IMR-90 (cell line): ENCODE measurements around the gene TSPAN33. TPM values are rescaled to one million over a fixed set of nuclear protein-coding genes. Genes with fewer than 3 reads are reported as not detected.

Experiments
- ATAC-seq: fragments of 200-7000 bp; cut with Tn5 transposase; 2 replicates; pipeline ENCODE4 v1.9.1; 2020; ENCODE audit warnings: low read depth, mild to moderate bottlenecking, moderate library complexity
- BruUV-seq: library from RNA; stranded (reverse); fragments of 400-500 nt; replicated peaks from 2 replicates; lab custom pipeline; 2021; lab: Mats Ljungman, UMichigan
- CTCF ChIA-PET: fragments of 300-600 bp; formaldehyde crosslinking; extraction: SDS; loops from one replicate; lab custom pipeline; 2021; ENCODE audit warnings: antibody characterized with exemption; lab: Yijun Ruan, JAX
- POLR2A ChIA-PET: fragments of 300-600 bp; sonication (Branson Sonifier 250); formaldehyde crosslinking; loops from one replicate; lab custom pipeline; 2022; ENCODE audit warnings: antibody characterized with exemption; ENCODE audit not compliant: unreplicated experiment; lab: Charles Lee
- DNase-seq: peaks from one replicate; pipeline ENCODE4 v3.0.0; 2013
- H2AFZ ChIP-seq: replicated peaks from 2 replicates; pipeline ENCODE3; 2013; ENCODE audit warnings: low read length, mild to moderate bottlenecking; ENCODE audit not compliant: poor library complexity
- H2AK5ac ChIP-seq: 2 replicates; pipeline ENCODE4 v1.6.1; 2013; ENCODE audit warnings: low read depth, low read length, inconsistent platforms
- H2AK9ac ChIP-seq: replicated peaks from 2 replicates; pipeline ENCODE3; 2013; ENCODE audit warnings: mild to moderate bottlenecking, low read depth, low read length, moderate library complexity; ENCODE audit not compliant: poor library complexity
- H2BK120ac ChIP-seq: 2 replicates; pipeline ENCODE4 v1.6.1; 2013; ENCODE audit warnings: low read depth, low read length, inconsistent platforms
- H2BK15ac ChIP-seq: 3 replicates; pipeline ENCODE4 v1.6.1; 2013; ENCODE audit warnings: low read depth, low read length, inconsistent platforms
- H2BK20ac ChIP-seq: 2 replicates; pipeline ENCODE4 v1.6.1; 2013; ENCODE audit warnings: low read depth, mild to moderate bottlenecking, inconsistent platforms, low read length, moderate library complexity
- H2BK5ac ChIP-seq: 2 replicates; pipeline ENCODE4 v1.6.1; 2013; ENCODE audit warnings: mild to moderate bottlenecking, low read depth, low read length, inconsistent platforms; ENCODE audit not compliant: poor library complexity, severe bottlenecking
- H3K14ac ChIP-seq: replicated peaks from 2 replicates; pipeline ENCODE4 v1.6.1; 2013; ENCODE audit warnings: low read depth, low read length, inconsistent platforms
- H3K18ac ChIP-seq: 2 replicates; pipeline ENCODE4 v1.6.1; 2013; ENCODE audit warnings: low read depth, low read length, control low read depth
- H3K23ac ChIP-seq: 2 replicates; pipeline ENCODE4 v1.6.1; 2013; ENCODE audit warnings: low read depth, low read length, inconsistent platforms
- H3K27ac ChIP-seq: 2 replicates; pipeline ENCODE4 v1.5.1; 2013; ENCODE audit warnings: mild to moderate bottlenecking, control low read depth, low read length; ENCODE audit not compliant: insufficient read depth
- H3K27me3 ChIP-seq: 2 replicates; pipeline ENCODE4 v1.6.1; 2013; ENCODE audit warnings: low read length; ENCODE audit not compliant: control insufficient read depth, insufficient read depth
- H3K36me3 ChIP-seq: 2 replicates; pipeline ENCODE4 v1.6.1; 2013; ENCODE audit warnings: low read length, mixed read lengths; ENCODE audit not compliant: control insufficient read depth, insufficient read depth
- H3K4ac ChIP-seq: 2 replicates; pipeline ENCODE4 v1.6.1; 2013; ENCODE audit warnings: low read depth, low read length, inconsistent platforms
- H3K4me1 ChIP-seq: 2 replicates; pipeline ENCODE4 v1.6.1; 2013; ENCODE audit warnings: low read length, mixed read lengths; ENCODE audit not compliant: control insufficient read depth, insufficient read depth
- H3K4me2 ChIP-seq: 2 replicates; pipeline ENCODE4 v1.6.1; 2013; ENCODE audit warnings: low read depth, mild to moderate bottlenecking, control low read depth, low read length, moderate library complexity
- H3K4me3 ChIP-seq: 2 replicates; pipeline ENCODE4 v1.5.1; 2013; ENCODE audit warnings: low read depth, mild to moderate bottlenecking, control low read depth, low read length, moderate library complexity; ENCODE audit not compliant: insufficient read depth
- H3K56ac ChIP-seq: 2 replicates; pipeline ENCODE4 v1.6.1; 2013; ENCODE audit warnings: low read length, inconsistent platforms; ENCODE audit not compliant: insufficient read depth; ENCODE audit errors: extremely low read depth
- H3K79me1 ChIP-seq, 2 experiments: 2 replicates each; pipeline ENCODE4 v1.6.1; 2013; ENCODE audit warnings: low read length in 2 of 2, inconsistent platforms in 1 of 2, low read depth in 1 of 2
- H3K9ac ChIP-seq: 2 replicates; pipeline ENCODE4 v1.6.1; 2013; ENCODE audit warnings: low read depth, low read length, control low read depth
- H3K9me1 ChIP-seq: 2 replicates; pipeline ENCODE4 v1.6.1; 2013; ENCODE audit warnings: low read length, inconsistent platforms; ENCODE audit not compliant: insufficient read depth
- H3K9me3 ChIP-seq: 2 replicates; pipeline ENCODE4 v1.6.1; 2013; ENCODE audit warnings: low read length; ENCODE audit not compliant: control insufficient read depth, insufficient read depth
- H4K20me1 ChIP-seq: 2 replicates; pipeline ENCODE4 v1.6.1; 2013; ENCODE audit warnings: low read length, inconsistent platforms; ENCODE audit not compliant: insufficient read depth
- H4K5ac ChIP-seq: 2 replicates; pipeline ENCODE4 v1.6.1; 2013; ENCODE audit warnings: mild to moderate bottlenecking, low read depth, low read length, control low read depth
- H4K8ac ChIP-seq, 2 experiments: 2 replicates each; pipeline ENCODE4 v1.6.1; 2013; ENCODE audit warnings: low read depth in 2 of 2, low read length in 2 of 2, control low read depth in 1 of 2, inconsistent platforms in 1 of 2
- H4K91ac ChIP-seq: 2 replicates; pipeline ENCODE4 v1.6.1; 2013; ENCODE audit warnings: low read depth, low read length, inconsistent platforms; ENCODE audit not compliant: insufficient read depth
- BHLHE40 ChIP-seq: fragments of 150-350 bp; IDR thresholded peaks from 2 replicates; pipeline ENCODE4 v1.6.1; 2016; ENCODE audit warnings: mild to moderate bottlenecking, low read depth, low read length
- CEBPB ChIP-seq: IDR thresholded peaks from 2 replicates; pipeline ENCODE4 v1.6.1; 2012; ENCODE audit warnings: low read depth, low read length, improper control_type of control experiment
- CHD1 ChIP-seq: IDR thresholded peaks from 2 replicates; pipeline ENCODE4 v1.6.1; 2012; ENCODE audit warnings: low read depth, low read length, improper control_type of control experiment
- FOS ChIP-seq: fragments of 150-350 bp; IDR thresholded peaks from 2 replicates; pipeline ENCODE4 v1.6.1; 2016; ENCODE audit warnings: low read depth, low read length
- MAZ ChIP-seq: IDR thresholded peaks from 2 replicates; pipeline ENCODE4 v1.6.1; 2012; ENCODE audit warnings: low read depth, mild to moderate bottlenecking, low read length, improper control_type of control experiment, moderate library complexity, borderline replicate concordance
- MXI1 ChIP-seq: IDR thresholded peaks from 2 replicates; pipeline ENCODE4 v1.6.1; 2012; ENCODE audit warnings: low read depth, mild to moderate bottlenecking, low read length, moderate library complexity, borderline replicate concordance
- NFE2L2 ChIP-seq: fragments of 150-350 bp; IDR thresholded peaks from 2 replicates; pipeline ENCODE4 v1.6.1; 2016; ENCODE audit warnings: low read depth, mild to moderate bottlenecking, low read length
- POLR2A ChIP-seq: IDR thresholded peaks from 2 replicates; pipeline ENCODE4 v1.6.1; 2012; ENCODE audit warnings: mild to moderate bottlenecking, low read depth, low read length
- RAD21 ChIP-seq: IDR thresholded peaks from 2 replicates; pipeline ENCODE4 v1.6.1; 2012; ENCODE audit warnings: low read length, improper control_type of control experiment
- RFX5 ChIP-seq: IDR thresholded peaks from 2 replicates; pipeline ENCODE4 v1.8.0; 2012; ENCODE audit warnings: low read depth, mild to moderate bottlenecking, low read length, moderate library complexity
- SMC3 ChIP-seq: fragments of 150-350 bp; IDR thresholded peaks from 2 replicates; pipeline ENCODE4 v1.6.1; 2016; ENCODE audit warnings: low read depth, mild to moderate bottlenecking, antibody characterized with exemption, low read length, moderate library complexity
- WGBS, 2 experiments: methylation state at CpG; one replicate each; pipeline versions ENCODE4 v1.1.5 to v1.1.7; 2013; ENCODE audit warnings: missing lambda C conversion rate in 2 of 2; ENCODE audit not compliant: insufficient read length in 1 of 2; ENCODE audit errors: extremely low coverage in 2 of 2; 5-methylcytosine and 5-hydroxymethylcytosine counted together
- dilution Hi-C: fragments of 300-500 bp; cut with HindIII; formaldehyde crosslinking; loops from one replicate; pipeline ENCODE4 v1.14.3; 2018; ENCODE audit warnings: low sequenced_read_pairs; ENCODE audit not compliant: unreplicated experiment
- in situ Hi-C: fragments of 300-500 bp; cut with MboI; formaldehyde crosslinking; loops from 3 replicates; pipeline ENCODE4 v1.14.3; 2019; ENCODE audit warnings: low sequenced_read_pairs, inconsistent platforms, mixed read lengths
- intact Hi-C: fragments of 100-400 bp; cut with micrococcal nuclease; formaldehyde crosslinking; loops from 2 replicates; pipeline ENCODE4 v1.10.0; 2022
- polyA plus RNA-seq, 3 experiments: library from polyadenylated mRNA; depleted of rRNA; stranded (reverse); fragments of >200 nt; gene quantifications; 2 replicates each; pipeline ENCODE4 v1.2.3, GENCODE V29; 2012; ENCODE audit warnings: low replicate concordance in 1 of 3
- total RNA-seq: library from RNA; depleted of rRNA; stranded (reverse); fragments of >200 nt; gene quantifications from 2 replicates; pipeline ENCODE4 v1.2.3, GENCODE V29; 2012
- TF ChIP-seq, protein P1 (sequence below): fragments of 150-350 bp; IDR thresholded peaks from 2 replicates; pipeline ENCODE4 v1.6.1; 2016; ENCODE audit warnings: low read depth, mild to moderate bottlenecking, low read length, moderate library complexity, borderline replicate concordance
- TF ChIP-seq, protein P2 (sequence below): fragments of 150-350 bp; IDR thresholded peaks from 2 replicates; pipeline ENCODE4 v1.6.1; 2017; ENCODE audit warnings: mild to moderate bottlenecking, antibody characterized with exemption, low read length, low read depth

TSPAN33 gene
- total and polyA plus RNA-seq, 2 of the 4 experiments (the other 2 are of a cell fraction), result 0.17 to 0.36 TPM

DNA sequence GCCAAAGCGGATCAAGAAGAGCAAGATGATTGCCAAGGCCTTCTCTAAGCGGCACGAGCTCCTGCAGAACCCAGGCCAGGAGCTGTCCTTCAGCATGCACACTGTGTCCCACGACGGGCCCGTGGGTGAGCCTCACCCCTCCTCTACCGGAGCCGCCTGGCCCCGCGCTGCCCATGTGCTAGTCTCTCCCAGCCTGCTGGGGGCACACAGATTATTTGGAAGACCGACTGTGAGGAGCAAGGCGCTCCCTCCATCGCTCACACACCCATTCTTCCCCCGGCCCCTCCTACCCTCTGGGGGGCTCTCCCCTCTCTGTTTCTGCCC, 66.4 kb downstream of the TSPAN33 start:
- Histone ChIP-seq H2BK5ac (no peak overlapping the region), H3K27ac (no peak overlapping the region), H3K18ac (no peak overlapping the region), H3K36me3 (peaks cover 49% of the 10 kb centered on the region), H2BK120ac (no peak overlapping the region), H3K9me1 (no peaks in the 10 kb centered on the region), H3K4me3 (no peak overlapping the region), H2AK5ac (no peak overlapping the region), H2BK20ac (no peak overlapping the region), H2AK9ac (no peak overlapping the region), H2BK15ac (no peak overlapping the region), H4K5ac (no peak overlapping the region), H3K4me1 (no peaks in the 10 kb centered on the region), H3K9ac (no peak overlapping the region), H3K27me3 (no peaks in the 10 kb centered on the region), H4K91ac (no peak overlapping the region), H3K23ac (no peak overlapping the region), H2AFZ (no peak overlapping the region), H3K14ac (no peak overlapping the region), H3K4me2 (no peak overlapping the region), H3K56ac (no peak overlapping the region), H4K20me1 (no peaks in the 10 kb centered on the region), H4K8ac (no peak overlapping the region), H3K79me1 (no peaks in the 10 kb centered on the region), H3K9me3 (no peaks in the 10 kb centered on the region), H3K4ac (no peak overlapping the region)
- BruUV-seq, result no TSS peak
- WGBS, 2 experiments, result 80% methylated on average over 1 of the region's 14 CpGs; no CpG with 5 or more reads in 1 of the 2 experiments
- ChIA-PET POLR2A (no interaction called here), CTCF (interaction anchor here (0.6 to 1.1 kb wide), 5 partner anchors 43 to 262 kb away, joined by 3 to 5 read pairs (median 4); no protein-coding TSS in a partner anchor)
- ATAC-seq, result no peak
- in situ Hi-C loops (loop anchor here (10.0 kb wide), 1 partner anchor 434 kb away; no protein-coding TSS in a partner anchor), dilution Hi-C loops (no loop called here), intact Hi-C loops (loop anchor here (1.0 kb wide), 1 partner anchor 47 kb away; no protein-coding TSS in a partner anchor)
- DNase-seq, result no peak
- TF ChIP-seq NFE2L2 (no peak), CEBPB (no peak), BHLHE40 (no peak), FOS (no peak), MAZ (no peak), CHD1 (no peak), POLR2A (no peak), RAD21 (no peak), MXI1 (no peak), SMC3 (no peak), RFX5 (no peak)
- TF ChIP-seq, protein P1, sequence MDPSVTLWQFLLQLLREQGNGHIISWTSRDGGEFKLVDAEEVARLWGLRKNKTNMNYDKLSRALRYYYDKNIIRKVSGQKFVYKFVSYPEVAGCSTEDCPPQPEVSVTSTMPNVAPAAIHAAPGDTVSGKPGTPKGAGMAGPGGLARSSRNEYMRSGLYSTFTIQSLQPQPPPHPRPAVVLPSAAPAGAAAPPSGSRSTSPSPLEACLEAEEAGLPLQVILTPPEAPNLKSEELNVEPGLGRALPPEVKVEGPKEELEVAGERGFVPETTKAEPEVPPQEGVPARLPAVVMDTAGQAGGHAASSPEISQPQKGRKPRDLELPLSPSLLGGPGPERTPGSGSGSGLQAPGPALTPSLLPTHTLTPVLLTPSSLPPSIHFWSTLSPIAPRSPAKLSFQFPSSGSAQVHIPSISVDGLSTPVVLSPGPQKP, result no peak
- TF ChIP-seq, protein P2, sequence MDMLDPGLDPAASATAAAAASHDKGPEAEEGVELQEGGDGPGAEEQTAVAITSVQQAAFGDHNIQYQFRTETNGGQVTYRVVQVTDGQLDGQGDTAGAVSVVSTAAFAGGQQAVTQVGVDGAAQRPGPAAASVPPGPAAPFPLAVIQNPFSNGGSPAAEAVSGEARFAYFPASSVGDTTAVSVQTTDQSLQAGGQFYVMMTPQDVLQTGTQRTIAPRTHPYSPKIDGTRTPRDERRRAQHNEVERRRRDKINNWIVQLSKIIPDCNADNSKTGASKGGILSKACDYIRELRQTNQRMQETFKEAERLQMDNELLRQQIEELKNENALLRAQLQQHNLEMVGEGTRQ, result no peak
